ENCODE results near the gene C2CD4B. TPM values are rescaled to one million over a fixed set of nuclear protein-coding genes. Genes with fewer than 3 reads are reported as not detected.

Gene C2CD4B
- polyA plus RNA-seq, 3 donors: 0.05 TPM; not detected in 2

DNA sequence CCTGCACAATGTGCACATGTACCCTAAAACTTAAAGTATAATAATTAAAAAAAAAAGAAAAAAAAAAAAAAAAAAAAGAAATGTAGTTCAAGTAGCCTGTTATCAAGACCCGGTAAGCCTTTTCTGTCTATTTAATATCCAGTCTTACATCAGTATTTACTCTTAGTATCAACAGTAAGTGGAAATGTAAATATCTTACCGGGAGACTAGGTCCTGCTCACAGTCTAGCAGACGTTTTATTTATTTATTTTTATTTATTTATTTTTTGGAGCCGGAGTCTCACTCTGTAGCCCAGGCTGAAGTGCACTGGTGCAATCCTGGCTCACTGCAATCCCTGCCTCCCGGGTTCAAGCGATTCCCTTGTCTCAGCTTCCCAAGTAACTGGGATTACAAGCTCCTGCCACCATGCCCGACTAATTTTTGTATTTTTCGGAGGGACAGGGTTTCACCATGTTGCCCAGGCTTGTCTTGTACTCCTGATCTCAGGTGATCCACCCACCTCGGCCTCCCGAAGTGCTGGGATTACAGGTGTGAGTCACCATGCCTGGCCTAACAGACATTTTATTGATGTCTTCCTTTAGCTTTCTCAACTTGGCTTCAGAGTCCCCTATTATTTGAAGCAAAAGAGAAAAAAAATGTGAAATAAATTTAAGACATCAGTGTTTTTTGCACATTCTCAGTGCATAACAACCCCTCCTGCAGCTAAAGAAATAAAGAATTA, 19.9 kb downstream of the C2CD4B start:
- WGBS (ENCODE audit: insufficient coverage): 95% methylated on average over 4 of the region's 10 CpGs
- H3K9ac ChIP-seq (ENCODE audit: insufficient read depth, low read length, poor library complexity, severe bottlenecking): no peak overlapping the region
- no peak overlapping the region for H3K27ac ChIP-seq (ENCODE audit: low read depth in 1 of 2, low read length in 2 of 2)
- intact Hi-C loops (cut with micrococcal nuclease): no loop called here
- H3K27me3 Mint-ChIP-seq (ENCODE audit: low read depth in 3 of 3): peaks cover 1 to 2% (median 1%) of the 10 kb centered on the region in 3 donors
- H3K36me3 ChIP-seq (replicated peaks in 1 of 2; ENCODE audit: control insufficient read depth in 1 of 2, insufficient read depth in 2 of 2, low read length in 2 of 2): no peaks in the 10 kb centered on the region
- peaks cover 0 to 2% (median 0%) of the 10 kb centered on the region in 7 donors for H3K9me3 Mint-ChIP-seq
- H3K4me1 ChIP-seq (ENCODE audit: control insufficient read depth in 1 of 2, insufficient read depth in 2 of 2, low read length in 2 of 2): no peaks in the 10 kb centered on the region
- no peaks in the 10 kb centered on the region for H3K9me3 ChIP-seq (replicated peaks in 1 of 2; ENCODE audit: control insufficient read depth in 1 of 2, insufficient read depth in 1 of 2, low read length in 2 of 2)
- no peak for TF ChIP-seq CTCF (IDR thresholded peaks at IDR 0.05)
- no peaks in the 10 kb centered on the region for H3K79me2 ChIP-seq (ENCODE audit: insufficient read depth, low read length)
- no peak overlapping the region for H3K4me3 ChIP-seq (replicated peaks in 1 of 3; ENCODE audit: low read depth in 2 of 3, low read length in 3 of 3)
- H3K36me3 Mint-ChIP-seq: no peaks in the 10 kb centered on the region
- peaks cover 2% of the 10 kb centered on the region for H3K4me1 Mint-ChIP-seq
- H3K27me3 ChIP-seq (ENCODE audit: control insufficient read depth in 2 of 2, insufficient read depth in 2 of 2, low read length in 2 of 2): no peaks in the 10 kb centered on the region
- H3K4me3 Mint-ChIP-seq: no peak overlapping the region
- DNase-seq: no peak
- H3K27ac Mint-ChIP-seq: no peak overlapping the region
- no peak overlapping the region for H2AFZ ChIP-seq (ENCODE audit: insufficient read depth, low read depth, low read length, poor library complexity, severe bottlenecking)
- H3K4me2 ChIP-seq (replicated peaks; ENCODE audit: extremely low read depth, low read length, poor library complexity, severe bottlenecking): no peak overlapping the region
- H4K20me1 ChIP-seq (ENCODE audit: insufficient read depth, low read length): no peaks in the 10 kb centered on the region

DNA sequence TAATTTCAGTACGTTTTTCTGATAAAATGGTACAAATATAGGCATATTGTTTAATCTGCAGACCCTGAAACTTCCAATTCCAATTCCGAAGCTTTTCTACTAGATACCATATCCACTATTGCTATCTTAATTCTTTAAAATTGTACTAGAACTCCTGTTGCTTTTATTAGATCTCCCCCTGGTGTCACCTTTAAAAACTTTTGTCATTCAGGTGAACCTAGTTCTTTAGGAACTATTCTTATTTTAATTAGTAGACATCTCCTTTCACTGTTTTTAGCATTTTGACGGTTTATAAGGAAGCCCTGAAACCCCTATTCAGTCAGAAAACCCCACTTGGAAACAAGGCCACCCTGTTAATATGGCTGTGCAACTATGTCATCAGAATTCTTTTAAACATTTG, 22.3 kb downstream of the C2CD4B start:
- Mint-ChIP-seq H3K36me3 (no peaks in the 10 kb centered on the region), H3K9me3 (peaks cover 0 to 2% (median 0%) of the 10 kb centered on the region in 7 donors), H3K27ac (no peak overlapping the region), H3K27me3 (ENCODE audit: low read depth in 3 of 3) (peaks cover 2 to 3% (median 2%) of the 10 kb centered on the region in 3 donors), H3K4me3 (no peak overlapping the region), H3K4me1 (peaks cover 2% of the 10 kb centered on the region)
- Histone ChIP-seq H3K9me3 (replicated peaks in 1 of 2; ENCODE audit: control insufficient read depth in 1 of 2, insufficient read depth in 1 of 2, low read length in 2 of 2) (no peaks in the 10 kb centered on the region), H2AFZ (ENCODE audit: insufficient read depth, low read depth, low read length, poor library complexity, severe bottlenecking) (no peak overlapping the region), H3K4me3 (replicated peaks in 1 of 3; ENCODE audit: low read depth in 2 of 3, low read length in 3 of 3) (no peak overlapping the region), H4K20me1 (ENCODE audit: insufficient read depth, low read length) (no peaks in the 10 kb centered on the region), H3K79me2 (ENCODE audit: insufficient read depth, low read length) (no peaks in the 10 kb centered on the region), H3K9ac (ENCODE audit: insufficient read depth, low read length, poor library complexity, severe bottlenecking) (no peak overlapping the region), H3K4me2 (replicated peaks; ENCODE audit: extremely low read depth, low read length, poor library complexity, severe bottlenecking) (no peak overlapping the region), H3K36me3 (replicated peaks in 1 of 2; ENCODE audit: control insufficient read depth in 1 of 2, insufficient read depth in 2 of 2, low read length in 2 of 2) (no peaks in the 10 kb centered on the region), H3K27ac (ENCODE audit: low read depth in 1 of 2, low read length in 2 of 2) (no peak overlapping the region), H3K27me3 (ENCODE audit: control insufficient read depth in 2 of 2, insufficient read depth in 2 of 2, low read length in 2 of 2) (no peaks in the 10 kb centered on the region), H3K4me1 (ENCODE audit: control insufficient read depth in 1 of 2, insufficient read depth in 2 of 2, low read length in 2 of 2) (no peaks in the 10 kb centered on the region)
- intact Hi-C loops (cut with micrococcal nuclease): no loop called here
- TF ChIP-seq CTCF (IDR thresholded peaks at IDR 0.05): no peak
- no peak for DNase-seq
- no CpG with 5 or more reads among the region's 3 CpGs for WGBS (ENCODE audit: insufficient coverage)
